SK-N-SH (cell line): ENCODE data around the gene OMP. TPM values are rescaled to one million over a fixed set of nuclear protein-coding genes. Genes with fewer than 3 reads are reported as not detected.

ENCODE experiments used
- CTCF ChIA-PET: fragments of 300-600, 350-600 bp; formaldehyde crosslinking; extraction: SDS; loops from one replicate; lab custom pipeline; 2021; lab: Yijun Ruan, JAX
- POLR2A ChIA-PET: fragments of 350-600 bp; sonication (Branson Sonifier 250); formaldehyde crosslinking; extraction: SDS; loops from one replicate; lab custom pipeline; 2020; ENCODE audit warnings: antibody characterized with exemption, inconsistent platforms; lab: Yijun Ruan, JAX
- DNase-seq: peaks from one replicate; pipeline ENCODE4 v3.0.0; 2012
- H2AFZ ChIP-seq: fragments of 200-600 bp; sonication (generic); 2 replicates; pipeline ENCODE4 v1.8.1; 2016; ENCODE audit warnings: antibody characterized with exemption, mild to moderate bottlenecking, low read depth
- H3F3A ChIP-seq: fragments of 200-600 bp; sonication (generic); replicated peaks from 2 replicates; pipeline ENCODE3; 2016; ENCODE audit warnings: antibody characterized with exemption, mild to moderate bottlenecking; ENCODE audit not compliant: insufficient read depth
- H3K27ac ChIP-seq, 2 experiments: fragments of 200-500 bp in 1 of 2; fragments of 200-600 bp in 1 of 2; sonication (Bioruptor generic) in 1 of 2; sonication (generic), shearing (Covaris generic) in 1 of 2; 2 replicates each; pipeline versions ENCODE4 v1.5.1 to v1.6.1; 2014 to 2016; ENCODE audit warnings: low read depth in 2 of 2, inconsistent platforms in 1 of 2, low read length in 1 of 2, mild to moderate bottlenecking in 1 of 2, mixed read lengths in 1 of 2
- H3K27me3 ChIP-seq: fragments of 200-600 bp; sonication (generic), shearing (Covaris generic); 2 replicates; pipeline ENCODE4 v1.6.1; 2016; ENCODE audit warnings: mixed run types; ENCODE audit not compliant: insufficient read depth
- H3K36me3 ChIP-seq, 2 experiments: fragments of 200-500 bp in 1 of 2; fragments of 200-600 bp in 1 of 2; sonication (Bioruptor generic) in 1 of 2; sonication (generic) in 1 of 2; replicated peaks in 1 of 2; 2 replicates each; pipeline versions ENCODE3 to v1.5.1; 2014 to 2016; ENCODE audit warnings: low read length in 1 of 2, mild to moderate bottlenecking in 1 of 2; ENCODE audit not compliant: insufficient read depth in 2 of 2, control insufficient read depth in 1 of 2
- H3K4me1 ChIP-seq, 2 experiments: fragments of 200-500 bp in 1 of 2; fragments of 200-600 bp in 1 of 2; sonication (Bioruptor generic) in 1 of 2; sonication (generic), shearing (Covaris generic) in 1 of 2; 2 replicates each; pipeline versions ENCODE4 v1.5.1 to v1.6.1; 2014 to 2016; ENCODE audit warnings: low read depth in 1 of 2, low read length in 1 of 2, mixed run types in 1 of 2; ENCODE audit not compliant: insufficient read depth in 2 of 2, control insufficient read depth in 1 of 2
- H3K4me2 ChIP-seq: fragments of 200-600 bp; sonication (generic), shearing (Covaris generic); 2 replicates; pipeline ENCODE4 v1.6.1; 2017; ENCODE audit warnings: mixed run types
- H3K4me3 ChIP-seq, 2 experiments: fragments of 200-500 bp in 1 of 2; fragments of 200-600 bp in 1 of 2; sonication (Bioruptor generic) in 1 of 2; sonication (generic), shearing (Covaris generic) in 1 of 2; 2 replicates each; pipeline versions ENCODE4 v1.5.1 to v1.8.1; 2014 to 2016; ENCODE audit warnings: low read depth in 2 of 2, inconsistent platforms in 1 of 2, low read length in 1 of 2, mild to moderate bottlenecking in 1 of 2, mixed read lengths in 1 of 2, moderate library complexity in 1 of 2
- H3K79me2 ChIP-seq: fragments of 200-600 bp; sonication (generic); 2 replicates; pipeline ENCODE4 v1.8.1; 2017; ENCODE audit warnings: mild to moderate bottlenecking; ENCODE audit not compliant: insufficient read depth
- H3K9ac ChIP-seq: fragments of 200-600 bp; sonication (generic); 2 replicates; pipeline ENCODE4 v1.6.1; 2017; ENCODE audit warnings: mixed run types
- H3K9me2 ChIP-seq: fragments of 200-600 bp; sonication (generic); 2 replicates; pipeline ENCODE4 v1.6.1; 2017; ENCODE audit warnings: mixed run types
- H3K9me3 ChIP-seq: fragments of 200-600 bp; sonication (generic); 2 replicates; pipeline ENCODE4 v1.6.1; 2017; ENCODE audit warnings: mixed run types, mild to moderate bottlenecking, moderate library complexity
- H4K20me1 ChIP-seq: fragments of 200-600 bp; sonication (generic); 2 replicates; pipeline ENCODE4 v1.6.1; 2017; ENCODE audit warnings: mild to moderate bottlenecking, mixed run types; ENCODE audit not compliant: insufficient read depth
- EZH2phosphoT487 ChIP-seq: fragments of 200-600 bp; sonication (generic); IDR thresholded peaks from 2 replicates; pipeline ENCODE4 v1.6.1; 2017; ENCODE audit warnings: low read depth, mixed run types, mild to moderate bottlenecking, antibody characterized with exemption, moderate library complexity, borderline replicate concordance
- JUND ChIP-seq: IDR thresholded peaks from 2 replicates; pipeline ENCODE4 v1.4.0; 2012
- MEF2A ChIP-seq: IDR thresholded peaks from 2 replicates; pipeline ENCODE4 v1.4.0; 2012; ENCODE audit warnings: low read depth, borderline replicate concordance
- NRF1 ChIP-seq: IDR thresholded peaks from 2 replicates; pipeline ENCODE4 v1.6.1; 2012; ENCODE audit warnings: low read depth, mild to moderate bottlenecking, low read length
- PBX3 ChIP-seq: IDR thresholded peaks from 2 replicates; pipeline ENCODE4; 2012
- RAD21 ChIP-seq: IDR thresholded peaks from 2 replicates; pipeline ENCODE4 v1.6.1; 2012; ENCODE audit warnings: mild to moderate bottlenecking, low read length
- RCOR1 ChIP-seq: fragments of 150-350 bp; IDR thresholded peaks from 2 replicates; pipeline ENCODE4 v1.6.1; 2017; ENCODE audit warnings: antibody characterized with exemption, low read length
- REST ChIP-seq: IDR thresholded peaks from 2 replicates; pipeline ENCODE4 v1.6.1; 2012; ENCODE audit warnings: mild to moderate bottlenecking, low read depth, low read length, moderate library complexity
- RFX5 ChIP-seq: IDR thresholded peaks from 2 replicates; pipeline ENCODE4 v1.6.1; 2012; ENCODE audit warnings: mild to moderate bottlenecking, improper control_type of control experiment, low read length
- TCF12 ChIP-seq: IDR thresholded peaks from 2 replicates; pipeline ENCODE4 v1.4.0; 2012
- TEAD4 ChIP-seq: IDR thresholded peaks from 2 replicates; pipeline ENCODE4 v1.4.0; 2012; ENCODE audit warnings: mild to moderate bottlenecking, borderline replicate concordance; ENCODE audit not compliant: insufficient read depth
- USF1 ChIP-seq: IDR thresholded peaks from 2 replicates; pipeline ENCODE4 v1.4.0; 2012; ENCODE audit warnings: low read depth, borderline replicate concordance
- WGBS: methylation state at CpG from one replicate; pipeline ENCODE4 v1.1.6; 2017; ENCODE audit warnings: low lambda C conversion rate; 5-methylcytosine and 5-hydroxymethylcytosine counted together
- polyA plus RNA-seq, 3 experiments: library from polyadenylated mRNA; depleted of rRNA; stranded (reverse); fragments of >200 nt; gene quantifications; 2 replicates each; pipeline ENCODE4 v1.2.3, GENCODE V29; 2012

OMP gene
- polyA plus RNA-seq, 1 of the 3 experiments (the other 2 are of a cell fraction): 0.20 TPM

GRCh38 chr11:77056814-77057402 lies 45.7 kb upstream of the OMP start:
- no peak for TF ChIP-seq PBX3
- no peak for TF ChIP-seq TEAD4
- no peak for TF ChIP-seq NRF1
- no peak for TF ChIP-seq MEF2A
- TF ChIP-seq EZH2phosphoT487: no peak
- H3F3A ChIP-seq: no peaks in the 10 kb centered on the region
- no peak overlapping the region for H3K4me2 ChIP-seq
- DNase-seq: no peak
- no peak overlapping the region for H2AFZ ChIP-seq
- H3K27me3 ChIP-seq: no peaks in the 10 kb centered on the region
- ChIA-PET POLR2A (no interaction called here), CTCF (interaction anchor here (2.3 to 12.6 kb wide), 2 partner anchors 9 to 36 kb away, joined by 11 to 218 read pairs; no protein-coding TSS in a partner anchor)
- no peaks in the 10 kb centered on the region; a peak in 1 of 4 replicates for H3K4me1 ChIP-seq
- H4K20me1 ChIP-seq: no peaks in the 10 kb centered on the region
- no peaks in the 10 kb centered on the region for H3K9me2 ChIP-seq
- H3K27ac ChIP-seq: no peak overlapping the region
- 37% methylated on average over 3 of the region's 3 CpGs for WGBS
- no peak overlapping the region for H3K9ac ChIP-seq
- no peak overlapping the region for H3K4me3 ChIP-seq
- H3K36me3 ChIP-seq: no peaks in the 10 kb centered on the region
- no peaks in the 10 kb centered on the region for H3K9me3 ChIP-seq
- no peaks in the 10 kb centered on the region for H3K79me2 ChIP-seq

- no peak for DNase-seq
- H4K20me1 ChIP-seq: no peaks in the 10 kb centered on the region
- CTCF ChIA-PET: interaction anchor here (1.0 to 12.6 kb wide), 5 partner anchors 10 to 130 kb away, joined by 3 to 218 read pairs (median 5); no protein-coding TSS in a partner anchor
- no peak for TF ChIP-seq RCOR1
- TF ChIP-seq REST: no peak
- no peak for TF ChIP-seq TEAD4
- no peak for TF ChIP-seq USF1
- TF ChIP-seq JUND: no peak
- no peak for TF ChIP-seq RFX5
- TF ChIP-seq RAD21: no peak
- TF ChIP-seq TCF12: no peak
- TF ChIP-seq, all 33 proteins: peak for 0
- WGBS: 55% methylated on average over 7 of the region's 9 CpGs
- Histone ChIP-seq H3K9me3 (no peaks in the 10 kb centered on the region), H3K4me1 (no peaks in the 10 kb centered on the region; a peak in 1 of 4 replicates), H3K27ac (no peak overlapping the region), H2AFZ (no peak overlapping the region), H3K79me2 (no peaks in the 10 kb centered on the region), H3K9me2 (no peaks in the 10 kb centered on the region), H3K4me3 (no peak overlapping the region), H3K9ac (no peak overlapping the region), H3K36me3 (no peaks in the 10 kb centered on the region), H3K4me2 (no peak overlapping the region), H3F3A (no peaks in the 10 kb centered on the region), H3K27me3 (no peaks in the 10 kb centered on the region)
- POLR2A ChIA-PET: no interaction called here
These were observed 44.6 kb upstream of the OMP start for GRCh38 chr11:77057938-77058474.
